GM18511 (cell line): ENCODE measurements around the gene TMEM179.
"Not testable (repeated sequence)": the region's sequence is repeated elsewhere in the genome, so short reads cannot be mapped to it uniquely, and the experiment has no call there.

Experiments
- ATAC-seq: cut with Tn5 transposase; IDR thresholded peaks from one replicate; pipeline ENCODE4 v1.9.1; 2021; ENCODE audit warnings: mild to moderate bottlenecking, moderate library complexity; ENCODE audit not compliant: unreplicated experiment

The TMEM179 gene

DNA sequence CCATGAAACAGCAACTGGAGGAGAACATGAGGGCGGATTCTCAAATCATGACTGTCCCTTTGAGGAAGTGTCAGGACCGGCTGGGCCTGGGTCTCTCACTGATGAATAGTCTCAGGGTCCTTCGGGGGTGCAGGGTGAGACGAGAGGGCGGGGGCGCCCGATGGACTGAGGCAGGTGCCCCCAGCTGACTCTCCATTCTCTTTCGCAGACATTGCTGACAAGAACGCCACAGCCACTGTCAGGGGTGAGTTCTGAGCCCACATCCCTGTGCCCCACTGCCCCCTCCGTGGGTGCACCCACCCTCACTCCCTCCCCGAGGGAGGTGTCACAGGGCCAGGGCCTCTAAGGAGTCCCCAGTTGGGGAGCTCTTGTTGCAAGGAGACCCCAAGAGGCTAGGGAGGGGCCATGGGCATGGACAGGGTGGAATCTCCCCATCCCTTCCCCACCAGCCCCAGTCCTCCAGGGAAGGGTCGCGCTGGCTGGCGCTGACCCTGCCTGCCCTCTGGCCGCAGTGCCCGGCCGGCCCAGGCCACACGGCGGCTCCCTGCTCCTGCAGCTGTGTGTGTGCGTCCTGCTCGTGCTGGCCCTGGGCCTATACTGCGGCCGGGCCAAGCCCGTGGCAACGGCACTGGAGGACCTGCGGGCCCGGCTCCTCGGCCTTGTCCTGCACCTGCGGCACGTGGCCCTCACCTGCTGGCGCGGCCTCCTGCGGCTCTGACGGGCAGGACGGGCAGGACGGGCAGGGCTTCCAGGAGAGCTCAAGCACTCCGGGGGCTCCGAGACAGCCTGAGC lies 16.3 kb downstream of the TMEM179 start:
- ATAC-seq: no peak

DNA sequence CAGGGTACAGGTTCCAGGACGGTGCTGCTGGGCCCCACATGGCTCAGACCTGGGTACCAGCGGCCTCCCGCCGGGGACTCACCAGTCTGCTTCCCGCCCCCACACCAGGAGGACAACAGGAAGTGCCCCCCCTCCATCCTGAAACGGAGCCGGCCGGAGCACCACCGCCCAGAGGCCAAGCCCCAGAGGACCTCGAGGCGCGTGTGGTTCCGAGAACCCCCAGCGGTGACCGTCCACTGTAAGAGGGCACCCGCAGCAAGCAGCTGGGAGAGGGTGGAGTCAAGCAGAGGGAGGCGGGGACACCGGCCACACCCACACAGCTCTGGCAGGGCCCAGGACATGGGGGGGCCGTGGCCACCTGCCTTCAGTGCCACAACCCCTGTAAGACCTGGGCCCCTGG lies 16.9 kb downstream of the TMEM179 start:
- no peak for ATAC-seq

DNA sequence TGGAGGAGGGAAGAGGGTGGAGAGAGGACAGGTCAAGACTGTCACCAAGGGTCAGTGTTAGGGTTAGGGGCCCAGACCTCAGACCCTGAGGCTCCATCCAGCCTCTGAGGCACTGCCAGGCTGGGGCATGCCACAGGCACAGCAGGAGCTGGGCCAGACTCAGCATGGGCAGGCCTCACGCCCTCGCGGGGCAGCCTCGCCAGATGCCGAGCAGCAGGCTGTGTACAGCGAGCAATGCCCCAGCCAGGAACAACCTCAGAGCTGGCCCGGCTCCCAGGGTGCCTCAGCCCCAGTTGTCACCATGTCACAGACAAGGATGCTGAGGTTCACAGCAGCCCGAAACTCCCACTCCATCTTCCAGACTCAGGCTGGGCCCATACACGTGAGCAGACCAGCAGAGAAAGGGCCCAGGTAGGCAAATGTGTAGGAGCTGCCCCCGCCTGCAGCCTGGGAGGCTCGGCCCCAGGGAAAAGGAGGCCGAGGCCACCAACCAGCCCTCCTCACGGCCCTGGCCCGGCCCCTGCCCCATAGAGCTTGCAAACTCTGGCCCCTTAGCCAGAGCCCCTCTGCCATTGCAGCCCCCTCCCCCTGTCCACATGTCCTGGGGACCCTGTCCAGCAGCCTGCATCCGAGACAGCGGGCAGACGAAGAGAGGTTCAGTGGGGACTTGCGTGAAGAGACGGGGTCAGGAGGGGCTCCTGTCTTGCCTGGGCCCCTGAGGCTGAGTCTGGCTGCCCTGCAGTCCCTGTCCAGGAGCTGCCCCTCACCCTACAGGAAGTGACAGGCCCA lies 17.5 kb downstream of the TMEM179 start:
- no peak for ATAC-seq

DNA sequence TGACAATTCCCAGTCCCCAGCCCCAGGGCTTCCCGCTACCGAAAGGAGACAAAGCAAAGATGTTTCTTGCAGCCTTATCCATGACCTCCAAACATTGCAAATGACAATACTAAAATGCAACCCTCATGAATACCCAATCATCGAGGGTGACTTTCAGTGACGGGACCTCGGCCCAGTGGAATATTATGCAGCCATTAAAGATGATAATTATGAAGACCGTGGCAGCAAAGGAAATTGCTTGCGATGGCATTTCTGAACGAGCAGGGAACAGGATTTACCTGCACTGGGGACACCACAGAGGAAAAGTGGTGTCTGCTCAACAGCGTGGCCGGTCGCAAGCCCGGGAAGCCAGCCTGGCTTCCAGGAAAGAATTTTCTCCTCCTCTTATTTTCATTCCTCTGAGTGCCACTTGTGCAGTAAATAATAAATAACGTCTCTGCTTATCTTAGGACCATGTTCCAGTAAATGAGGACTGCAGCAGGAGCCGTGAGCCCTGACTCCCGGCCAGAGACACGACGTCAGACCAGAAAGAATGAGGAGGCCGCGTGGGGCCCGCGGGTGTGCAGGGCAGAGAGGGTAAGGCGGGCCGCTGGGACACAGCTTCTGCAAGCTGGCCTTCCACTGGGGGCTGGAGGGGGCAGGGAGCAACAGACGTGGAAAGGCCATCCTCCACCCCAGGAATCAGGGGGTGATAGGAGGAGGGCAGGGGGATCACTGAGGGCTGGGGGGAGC lies 18.4 kb downstream of the TMEM179 start:
- ATAC-seq: no peak

DNA sequence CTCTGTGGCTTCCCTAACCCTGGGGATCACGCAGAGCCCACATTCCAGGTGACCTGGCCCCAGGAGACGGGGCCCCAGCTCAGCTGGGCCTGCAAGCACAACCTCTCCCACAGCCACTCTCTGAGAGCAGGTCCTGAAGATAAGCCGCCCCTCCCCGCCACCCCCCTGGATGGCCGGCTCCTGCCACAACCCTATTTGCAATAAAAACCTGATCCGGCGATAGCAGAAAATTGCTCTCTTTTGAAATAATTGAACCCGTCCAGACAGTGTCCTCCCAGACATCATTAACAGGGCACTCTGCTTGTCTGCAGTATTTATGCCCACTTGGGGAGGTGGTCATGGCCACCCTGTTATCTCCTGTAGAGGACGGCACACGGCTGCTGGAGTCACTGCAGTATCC lies 20.0 kb downstream of the TMEM179 start:
- ATAC-seq: no peak

DNA sequence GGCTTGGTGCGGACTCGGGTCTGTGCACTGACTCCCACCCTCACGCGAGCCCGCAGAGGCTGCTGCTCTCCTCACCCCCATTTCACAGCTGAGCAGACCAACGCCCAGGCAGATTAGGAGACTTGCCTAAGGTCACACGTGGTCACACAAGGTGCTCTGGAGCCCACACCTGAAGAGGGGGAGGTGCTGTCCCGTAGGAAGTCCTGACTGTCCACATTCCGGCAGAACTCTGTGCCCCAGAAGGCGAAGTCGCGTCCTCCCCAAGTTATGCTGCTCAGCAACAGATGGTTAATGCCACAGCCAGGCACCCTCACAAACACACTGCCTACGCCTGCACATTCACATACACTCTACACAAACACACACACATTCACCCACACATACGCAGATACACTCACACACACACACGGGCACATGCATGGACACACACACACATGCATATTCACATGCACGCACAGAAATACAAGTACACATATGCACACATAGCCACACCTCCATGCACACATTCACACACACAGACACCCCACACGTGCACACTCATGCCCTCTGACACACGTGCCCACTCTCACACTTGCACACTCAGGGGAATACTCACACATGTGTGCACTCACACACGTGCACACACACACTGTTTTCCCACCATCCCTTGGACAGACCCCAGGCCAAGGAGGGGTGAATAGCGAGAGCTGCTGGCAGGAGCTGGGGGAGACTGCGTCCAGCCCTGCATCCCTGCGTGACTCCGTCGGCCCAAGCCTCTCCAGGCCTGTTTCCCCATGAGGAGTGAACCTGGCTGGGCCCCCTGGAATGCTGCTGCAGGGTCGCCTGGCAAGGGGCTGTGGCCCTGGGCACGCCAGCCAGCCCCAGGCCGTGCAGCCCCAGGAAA lies 20.9 kb downstream of the TMEM179 start:
- ATAC-seq: no peak

DNA sequence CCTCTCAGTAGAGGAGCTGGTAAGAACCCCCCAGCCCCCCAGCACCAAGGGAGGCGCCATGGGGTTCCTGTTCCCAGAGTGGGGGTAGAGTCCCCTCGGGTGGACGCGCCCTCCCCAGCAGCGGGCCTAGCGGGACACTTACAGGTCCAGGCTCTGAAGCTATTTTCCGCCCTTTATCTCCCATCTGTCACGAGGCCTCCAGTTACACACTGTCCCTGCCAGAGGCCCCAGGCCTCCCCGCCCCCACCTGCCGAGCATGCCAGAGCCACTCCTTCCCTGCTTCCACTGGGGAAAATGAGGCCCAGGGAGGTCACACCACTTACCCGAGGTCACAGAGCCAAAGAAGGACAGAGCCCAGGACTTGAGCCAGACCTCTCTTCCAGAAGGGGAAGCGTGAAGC lies 21.9 kb downstream of the TMEM179 start:
- no peak for ATAC-seq

DNA sequence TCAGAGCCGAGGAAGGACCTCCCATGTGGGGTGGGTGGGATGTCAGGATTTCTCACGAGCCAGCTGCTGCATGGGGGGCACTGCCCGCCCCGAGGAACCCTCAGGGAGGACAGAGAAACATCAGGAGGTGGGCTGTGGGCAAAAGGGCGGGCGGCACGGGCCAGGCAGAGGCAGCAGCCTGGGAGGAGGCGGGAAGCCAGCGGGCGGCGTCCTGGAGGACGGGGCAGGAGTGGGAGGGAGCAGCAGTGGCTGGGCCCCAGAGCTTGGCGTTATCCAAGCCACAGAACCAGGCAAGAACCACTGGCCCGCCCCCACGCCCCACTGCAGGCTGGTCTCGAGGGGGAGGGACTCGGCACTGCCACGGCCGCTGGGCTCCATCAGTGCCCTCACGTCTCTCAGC lies 22.6 kb downstream of the TMEM179 start:
- no peak for ATAC-seq

DNA sequence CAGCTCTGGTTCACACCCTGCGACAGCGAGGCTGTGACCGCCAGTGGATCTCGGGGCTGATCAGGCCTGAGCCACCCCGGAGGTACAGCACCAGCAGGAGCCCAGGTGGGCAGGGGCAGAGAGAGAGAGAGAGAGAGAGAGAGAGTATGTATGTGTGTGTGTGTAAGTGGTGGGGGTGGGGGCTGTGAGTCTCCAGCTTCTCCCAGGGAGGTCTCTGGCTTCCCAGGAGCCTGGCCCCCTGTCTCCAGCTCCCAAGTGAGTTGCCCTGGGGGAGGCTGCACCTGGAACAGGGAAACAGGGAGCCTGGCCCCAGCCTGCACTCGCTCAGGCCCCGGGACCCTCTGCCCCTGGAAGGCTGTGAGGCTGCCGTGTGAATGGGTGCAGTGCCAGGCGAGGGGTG lies 23.1 kb downstream of the TMEM179 start:
- ATAC-seq: no peak

DNA sequence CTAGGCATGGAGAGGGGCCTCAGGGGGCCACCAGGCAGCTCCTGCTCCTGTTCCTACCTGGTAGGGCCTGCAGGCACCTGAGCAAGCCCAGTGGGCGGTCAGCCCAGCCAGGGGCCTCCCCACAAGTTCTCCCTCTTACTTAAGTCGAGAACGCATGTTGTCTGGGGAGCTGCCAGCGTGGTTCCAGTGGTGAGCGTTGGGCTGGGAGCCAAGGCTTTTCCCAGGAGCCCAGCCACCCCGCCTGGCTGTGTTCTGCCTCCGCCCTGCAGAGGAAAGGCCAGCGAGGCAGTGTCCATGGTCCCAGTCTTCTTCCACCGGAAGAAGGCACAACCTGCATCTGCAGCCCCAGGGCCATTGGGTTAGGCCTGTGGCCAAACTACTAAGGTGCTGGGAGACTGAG lies 23.6 kb downstream of the TMEM179 start:
- no peak for ATAC-seq

DNA sequence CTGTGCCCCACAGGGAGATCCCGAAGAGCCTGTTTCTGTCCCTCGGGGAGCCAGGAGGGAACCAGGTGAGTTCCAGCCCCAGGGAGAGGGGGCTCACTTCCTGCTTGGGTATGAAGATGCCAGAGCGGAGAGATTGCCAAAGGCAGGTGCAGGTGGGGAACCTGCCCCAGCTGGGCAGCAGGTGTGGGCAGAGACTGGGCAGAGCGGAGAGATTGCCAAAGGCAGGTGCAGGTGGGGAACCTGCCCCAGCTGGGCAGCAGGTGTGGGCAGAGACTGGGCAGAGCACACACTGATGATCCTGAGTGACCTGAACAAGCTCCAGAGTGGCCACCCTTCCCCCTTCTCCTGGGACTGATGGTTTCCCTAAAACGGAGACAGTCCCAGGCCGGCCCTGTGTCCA lies 24.6 kb downstream of the TMEM179 start:
- ATAC-seq: not testable (repeated sequence)

DNA sequence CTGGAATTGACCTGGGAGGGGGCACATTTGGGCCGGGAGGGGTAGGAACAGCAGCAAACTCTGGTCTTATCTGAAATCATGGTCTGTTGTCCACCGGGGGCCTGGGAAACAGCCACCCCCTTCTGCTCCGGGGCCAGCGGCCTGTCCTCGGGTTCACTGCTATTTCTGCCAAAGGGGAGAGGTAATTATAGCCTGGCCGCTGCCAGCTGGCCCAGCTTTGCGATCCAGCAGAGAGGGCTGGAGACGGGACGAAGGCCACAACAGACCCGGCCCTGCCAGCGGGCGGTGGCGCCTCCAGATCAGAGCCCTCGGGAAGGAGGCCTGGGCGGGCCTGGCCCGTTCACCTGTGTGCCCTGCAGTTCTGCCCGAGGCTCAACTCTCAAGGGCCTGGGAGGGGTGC lies 25.1 kb downstream of the TMEM179 start, which contains the start of gene C14orf180:
TSS of gene C14orf180 (plus strand) at position 258 of the 400 bp plus-strand sequence. CDS start 6,667 bp downstream, outside the sequence.
- ATAC-seq: no peak

DNA sequence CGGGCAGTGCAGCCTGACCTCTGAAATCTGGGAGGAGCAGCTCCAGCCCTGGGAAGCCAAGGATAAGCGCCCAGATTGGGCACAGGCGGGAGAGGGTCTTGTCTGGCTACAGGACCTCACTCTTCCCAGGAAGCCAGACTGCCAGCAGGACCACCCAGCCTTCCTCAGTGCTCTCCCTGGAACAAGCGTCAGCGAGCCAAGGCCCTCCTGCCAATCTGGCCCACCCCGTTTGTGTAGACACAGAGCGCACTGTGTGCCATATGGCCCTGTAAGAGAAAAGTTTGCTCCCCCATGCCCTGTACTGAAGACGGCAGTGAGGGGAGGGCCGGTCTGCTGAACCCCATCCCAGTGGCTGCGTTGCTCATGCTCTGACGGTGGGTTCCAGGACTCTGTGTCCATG lies 26.3 kb downstream of the TMEM179 start:
- ATAC-seq: no peak

DNA sequence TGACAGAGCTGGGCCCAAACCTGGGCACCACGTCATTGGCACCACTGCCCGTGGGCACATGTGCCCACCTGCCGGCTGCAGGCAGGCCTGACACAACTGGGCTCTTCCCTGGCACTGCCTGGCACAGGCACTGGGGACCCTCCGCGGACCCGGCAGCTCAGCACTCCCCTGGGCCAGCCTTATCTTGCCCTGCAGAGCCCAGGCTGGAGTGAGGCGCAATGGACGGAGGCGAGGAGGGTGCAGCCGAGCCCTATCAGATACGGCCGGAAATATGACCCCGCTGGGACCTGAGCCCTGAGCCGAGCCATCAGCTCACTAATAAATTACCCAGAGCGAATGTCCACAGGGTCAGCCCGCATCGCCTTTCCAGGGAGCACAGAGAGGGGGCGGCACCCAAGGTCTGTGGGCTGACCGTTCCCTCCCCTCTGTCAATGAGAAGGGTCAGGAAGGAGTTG lies 26.7 kb downstream of the TMEM179 start:
- no peak for ATAC-seq

DNA sequence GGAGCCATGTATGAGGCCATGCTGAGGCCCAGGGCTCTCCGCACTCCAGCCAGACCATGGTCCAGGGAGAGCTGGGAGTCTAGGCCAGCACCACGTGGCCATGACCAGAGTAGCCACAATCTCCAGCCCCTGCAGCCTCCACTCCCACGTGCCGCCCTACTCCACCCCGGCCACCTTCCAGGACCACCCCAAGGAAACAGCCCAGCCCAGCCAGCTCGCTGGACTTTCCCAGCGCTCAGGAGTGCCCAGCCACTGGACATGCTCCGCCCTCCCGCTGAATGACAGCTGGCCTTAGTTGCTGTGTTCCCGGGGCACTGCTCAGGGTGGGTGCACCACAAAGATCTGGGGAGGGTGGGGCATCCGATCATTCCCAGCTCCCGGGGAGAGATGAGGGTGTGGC lies 27.1 kb downstream of the TMEM179 start:
- ATAC-seq: no peak

DNA sequence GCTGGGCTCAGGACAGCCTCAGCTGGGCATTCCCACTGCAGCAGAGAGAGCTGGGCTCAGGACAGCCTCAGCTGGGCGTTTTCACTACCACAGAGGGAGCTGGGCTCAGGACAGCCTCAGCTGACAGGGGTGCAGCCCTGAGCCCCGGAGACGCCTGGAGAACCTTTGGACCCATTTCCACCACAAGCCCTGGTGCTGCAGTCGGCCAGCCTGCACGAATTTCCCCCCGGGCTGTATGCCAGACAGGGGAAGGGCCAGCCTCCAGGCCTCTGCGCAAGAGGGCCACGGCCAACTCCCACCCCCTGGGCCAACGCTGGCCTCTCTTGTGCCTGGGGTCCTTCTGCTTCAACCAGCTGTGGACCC lies 27.6 kb downstream of the TMEM179 start:
- ATAC-seq: no peak

DNA sequence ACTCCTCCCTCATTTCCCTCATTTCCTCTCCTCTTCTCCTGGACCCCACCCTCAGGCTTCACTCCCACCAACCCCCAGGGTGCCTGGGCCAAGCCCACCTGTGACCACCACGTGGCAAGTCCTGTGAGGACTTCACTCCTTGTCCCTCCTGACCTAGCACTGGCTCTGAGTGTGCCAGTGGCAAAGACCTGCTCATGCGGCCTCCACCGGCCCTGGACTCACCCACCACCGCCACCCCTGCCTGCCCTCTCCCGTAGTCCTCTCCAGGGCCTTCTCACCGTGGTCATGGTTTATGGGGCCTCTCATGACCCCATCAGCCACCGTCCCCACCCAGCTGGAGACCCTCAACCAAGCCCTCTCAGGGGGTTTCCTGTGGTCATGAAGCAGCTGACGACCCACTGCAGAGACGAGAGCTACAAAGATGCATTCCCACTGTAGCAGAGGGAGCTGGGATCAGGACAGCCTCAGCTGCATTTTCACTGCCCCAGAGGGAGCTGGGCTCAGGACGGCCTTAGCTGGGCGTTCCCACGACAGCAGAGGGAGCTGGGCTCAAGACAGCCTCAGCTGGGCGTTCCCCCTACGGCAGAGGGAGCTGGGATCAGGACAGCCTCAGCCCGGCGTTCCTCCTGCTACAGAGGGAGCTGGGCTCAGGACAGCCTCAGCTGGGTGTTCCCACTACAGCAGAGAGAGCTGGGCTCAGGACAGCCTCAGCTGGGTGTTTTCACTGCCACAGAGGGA lies 28.2 kb downstream of the TMEM179 start:
- ATAC-seq: no peak

DNA sequence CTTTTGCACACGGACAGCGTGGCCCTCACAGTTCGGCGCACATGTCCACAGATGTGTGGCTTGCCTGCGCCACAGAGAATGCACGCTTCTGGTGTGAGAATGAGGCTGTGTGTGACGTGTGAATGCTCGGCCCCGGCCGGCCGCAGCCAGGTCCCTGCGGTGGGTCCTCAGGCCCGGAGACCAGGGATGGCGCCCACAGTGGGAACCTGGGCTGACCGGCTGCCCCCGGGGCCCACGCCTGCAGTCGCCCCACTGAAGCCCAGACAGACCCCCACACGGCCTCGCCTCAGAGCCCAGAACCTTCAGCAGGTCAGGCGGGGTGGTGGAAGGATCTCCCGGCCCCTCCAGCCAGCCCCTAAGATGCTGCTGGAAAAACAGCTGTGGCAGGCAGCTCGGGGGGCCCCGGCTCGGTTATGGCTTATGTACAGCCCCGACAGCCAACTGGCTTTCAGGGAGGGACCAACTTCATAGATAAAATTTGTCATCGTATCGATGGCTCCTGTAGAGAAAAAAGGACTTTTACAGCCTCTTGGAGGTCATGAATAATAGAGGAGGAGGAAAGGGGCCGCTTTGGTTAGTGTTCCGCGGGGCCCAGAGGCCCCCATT lies 29.5 kb downstream of the TMEM179 start:
- no peak for ATAC-seq

DNA sequence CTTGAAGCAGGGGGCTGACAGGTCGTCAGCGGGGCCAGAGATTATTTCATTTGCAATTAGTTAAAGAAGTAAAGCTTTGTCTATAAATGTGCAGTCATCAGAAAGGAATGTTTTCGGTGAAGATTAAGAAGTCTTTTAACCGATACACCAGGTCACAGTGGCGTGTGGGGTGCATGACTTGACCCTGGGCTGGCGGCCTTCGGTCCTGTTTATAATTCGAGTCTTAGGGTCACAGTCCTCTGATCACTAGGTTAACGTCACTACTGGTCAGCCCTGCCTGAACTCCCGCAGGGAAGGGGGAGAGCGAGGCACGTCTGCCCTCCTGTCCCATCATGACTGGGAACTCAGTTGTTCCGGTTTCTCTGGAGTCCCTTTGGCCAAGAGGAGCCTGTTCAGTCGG lies 30.0 kb downstream of the TMEM179 start:
- ATAC-seq: no peak
